Measurements from ENCODE around the gene UMODL1.

UMODL1 gene

GRCh38 chr21:42156690-42157605 lies 85.8 kb downstream of the UMODL1 start:
- no peaks in the 10 kb centered on the region for H3K36me3 ChIP-seq
- H3K4me1 ChIP-seq (ENCODE audit: control insufficient read depth in 1 of 2, insufficient read depth in 1 of 2, low read depth in 1 of 2, low read length in 1 of 2): no peaks in the 10 kb centered on the region
- H3K27ac ChIP-seq: no peak overlapping the region
- peaks cover 26% of the 10 kb centered on the region for H3K27me3 ChIP-seq
- no peak for TF ChIP-seq CTCF (IDR thresholded peaks at IDR 0.05)
- no peaks in the 10 kb centered on the region for H3K9me3 ChIP-seq
- no peak overlapping the region for H3K4me3 ChIP-seq (ENCODE audit: low read depth in 1 of 2, low read length in 1 of 2)

- no peaks in the 10 kb centered on the region for H3K36me3 ChIP-seq
- H3K4me3 ChIP-seq (ENCODE audit: low read depth in 1 of 2, low read length in 1 of 2): no peak overlapping the region
- peaks cover 26% of the 10 kb centered on the region for H3K27me3 ChIP-seq
- no peaks in the 10 kb centered on the region for H3K4me1 ChIP-seq (ENCODE audit: control insufficient read depth in 1 of 2, insufficient read depth in 1 of 2, low read depth in 1 of 2, low read length in 1 of 2)
- no peaks in the 10 kb centered on the region for H3K9me3 ChIP-seq
- no peak overlapping the region for H3K27ac ChIP-seq
- no peak for TF ChIP-seq CTCF (IDR thresholded peaks at IDR 0.05)
Measured at GRCh38 chr21:42157606-42158310, 86.6 kb downstream of the UMODL1 start.

GRCh38 chr21:42158846-42159245 lies 87.7 kb downstream of the UMODL1 start:
- Histone ChIP-seq H3K27me3 (peaks cover 26% of the 10 kb centered on the region), H3K27ac (no peak overlapping the region), H3K4me1 (ENCODE audit: control insufficient read depth in 1 of 2, insufficient read depth in 1 of 2, low read depth in 1 of 2, low read length in 1 of 2) (no peaks in the 10 kb centered on the region), H3K9me3 (no peaks in the 10 kb centered on the region), H3K4me3 (ENCODE audit: low read depth in 1 of 2, low read length in 1 of 2) (no peak overlapping the region), H3K36me3 (no peaks in the 10 kb centered on the region)
- no peak for TF ChIP-seq CTCF (IDR thresholded peaks at IDR 0.05)

DNA sequence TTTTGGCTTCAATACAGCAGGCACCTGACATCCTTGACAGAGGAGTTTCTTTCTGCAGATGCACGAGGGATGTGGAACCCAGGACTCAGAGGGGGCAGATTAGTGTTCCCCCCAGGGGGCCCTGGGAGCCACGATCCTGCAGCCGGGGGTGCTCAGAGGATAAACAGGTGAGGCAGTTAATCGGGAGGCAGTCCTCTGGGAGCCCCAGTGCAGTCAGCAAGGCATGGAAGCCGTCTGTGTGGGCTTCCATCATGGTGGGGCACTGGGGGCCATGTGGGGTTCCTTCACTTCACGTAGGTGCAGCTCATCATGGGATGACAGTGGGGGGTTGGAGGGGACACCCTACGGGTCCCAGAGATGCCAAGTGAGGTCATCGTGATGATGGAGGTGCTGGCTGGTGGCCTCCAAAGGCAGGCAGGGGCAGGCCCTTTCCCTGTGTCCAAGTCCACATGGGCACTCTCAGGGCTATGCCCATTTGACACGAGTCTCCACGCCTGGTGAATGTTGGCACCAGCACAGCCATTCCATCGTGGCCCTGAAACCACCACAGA lies 88.5 kb downstream of the UMODL1 start:
- H3K36me3 ChIP-seq: no peaks in the 10 kb centered on the region
- H3K27ac ChIP-seq: no peak overlapping the region

More for the DNA sequence above, 88.5 kb downstream of the UMODL1 start:
- H3K4me3 ChIP-seq (ENCODE audit: low read depth in 1 of 2, low read length in 1 of 2): no peak overlapping the region
- H3K9me3 ChIP-seq: no peaks in the 10 kb centered on the region
- H3K27me3 ChIP-seq: peaks cover 26% of the 10 kb centered on the region
- TF ChIP-seq CTCF (IDR thresholded peaks at IDR 0.05): no peak
- H3K4me1 ChIP-seq (ENCODE audit: control insufficient read depth in 1 of 2, insufficient read depth in 1 of 2, low read depth in 1 of 2, low read length in 1 of 2): peaks cover 0 to 3% of the 10 kb centered on the region in 2 experiments

All from neutrophil (primary cell).